ENCODE data around the gene CCK.

CCK gene

DNA sequence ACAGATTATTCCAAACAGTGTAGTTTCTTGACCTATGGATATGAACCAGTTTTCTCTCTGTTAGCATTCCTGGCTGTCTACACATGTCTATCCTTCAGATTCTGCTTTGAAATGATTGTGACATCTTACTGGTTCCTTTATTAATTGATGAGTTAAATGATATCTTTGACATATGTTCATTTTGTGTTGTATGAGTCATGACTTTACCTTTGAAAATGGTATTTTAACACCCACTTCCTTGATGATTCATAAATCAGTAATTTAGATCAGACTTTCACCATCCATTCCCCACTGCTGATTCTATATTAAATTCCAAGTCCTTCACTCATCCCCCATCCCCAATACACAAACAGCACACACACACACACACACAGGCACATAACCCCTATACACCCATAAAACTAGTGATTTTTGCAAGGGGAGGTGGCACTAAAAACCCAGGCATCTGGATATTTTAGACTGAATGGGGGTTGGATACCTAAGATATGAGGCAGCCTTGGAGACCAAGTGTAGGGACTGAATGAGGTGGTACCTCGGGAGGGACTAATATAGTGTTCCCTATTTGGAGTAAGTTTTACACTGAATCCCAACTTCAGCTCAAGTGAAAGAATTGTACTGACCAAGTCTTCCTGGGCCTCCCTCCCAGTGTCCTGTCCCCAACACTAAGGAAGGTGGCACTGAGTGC lies 9.7 kb downstream of the CCK start:
- H3K27me3 Mint-ChIP-seq = peaks cover 8% of the 10 kb centered on the region
- no peak overlapping the region for H3K4me3 Mint-ChIP-seq
- H3K4me1 Mint-ChIP-seq (ENCODE audit: low read depth) = peaks cover 17% of the 10 kb centered on the region
- H3K9me3 Mint-ChIP-seq (ENCODE audit: low read depth) = no peaks in the 10 kb centered on the region
- H3K36me3 Mint-ChIP-seq = no peaks in the 10 kb centered on the region
- H3K27ac Mint-ChIP-seq = no peak overlapping the region

DNA sequence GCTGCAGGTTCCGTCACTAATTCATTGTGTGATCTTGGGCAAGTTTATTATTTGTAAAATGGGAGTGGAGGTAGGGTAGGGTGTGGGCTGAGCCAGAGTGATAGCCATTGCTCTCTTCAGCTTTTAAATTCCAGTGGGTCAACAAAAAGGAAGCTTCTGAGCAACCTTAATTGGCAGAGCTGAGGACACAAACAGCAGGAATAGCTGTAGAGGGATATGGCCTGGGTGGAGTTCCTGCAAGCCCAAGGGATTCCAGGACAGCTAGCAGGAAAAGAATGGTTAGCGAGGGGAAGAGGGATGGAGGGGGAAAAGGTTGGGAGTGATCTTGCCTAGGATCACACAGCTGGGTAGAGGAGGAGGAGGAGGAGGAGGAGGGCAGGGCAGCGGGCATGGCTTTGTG lies 11.4 kb downstream of the CCK start:
- Mint-ChIP-seq H3K27ac (no peak overlapping the region), H3K36me3 (no peaks in the 10 kb centered on the region), H3K4me1 (ENCODE audit: low read depth) (peaks cover 17% of the 10 kb centered on the region), H3K4me3 (no peak overlapping the region), H3K9me3 (ENCODE audit: low read depth) (no peaks in the 10 kb centered on the region), H3K27me3 (peaks cover 4% of the 10 kb centered on the region)

DNA sequence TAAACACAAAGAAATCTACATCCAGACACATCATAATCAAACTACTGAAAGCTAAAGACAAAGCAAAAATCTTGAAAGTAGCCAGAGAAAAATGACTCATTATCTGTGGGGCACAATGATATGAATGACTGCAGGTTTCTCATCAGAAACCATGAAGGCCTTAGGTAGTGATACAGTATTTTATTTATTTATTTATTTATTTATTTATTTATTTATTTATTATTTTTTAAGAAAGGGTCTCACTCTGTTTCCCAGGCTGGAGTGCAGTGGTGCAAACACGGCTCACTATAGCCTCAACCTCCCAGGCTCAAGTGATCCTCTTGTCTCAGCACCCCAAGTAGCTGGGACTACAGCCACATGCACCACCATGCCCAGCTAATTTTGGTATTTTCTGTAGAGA lies 15.2 kb downstream of the CCK start:
- Mint-ChIP-seq H3K27me3 (peaks cover 2% of the 10 kb centered on the region), H3K4me3 (no peak overlapping the region), H3K4me1 (ENCODE audit: low read depth) (peaks cover 16% of the 10 kb centered on the region), H3K36me3 (no peaks in the 10 kb centered on the region), H3K9me3 (ENCODE audit: low read depth) (no peaks in the 10 kb centered on the region), H3K27ac (no peak overlapping the region)

GRCh38 chr3:42247576-42248027 lies 18.4 kb downstream of the CCK start:
- no peaks in the 10 kb centered on the region for H3K9me3 Mint-ChIP-seq (ENCODE audit: low read depth)
- peaks cover 8% of the 10 kb centered on the region for H3K4me1 Mint-ChIP-seq (ENCODE audit: low read depth)
- H3K4me3 Mint-ChIP-seq = no peak overlapping the region
- H3K27ac Mint-ChIP-seq = no peak overlapping the region
- H3K27me3 Mint-ChIP-seq = peaks cover 4% of the 10 kb centered on the region
- no peaks in the 10 kb centered on the region for H3K36me3 Mint-ChIP-seq

- Mint-ChIP-seq H3K4me1 (ENCODE audit: low read depth) (peaks cover 8% of the 10 kb centered on the region), H3K27me3 (peaks cover 4% of the 10 kb centered on the region), H3K27ac (no peak overlapping the region), H3K36me3 (no peaks in the 10 kb centered on the region), H3K9me3 (ENCODE audit: low read depth) (no peaks in the 10 kb centered on the region), H3K4me3 (no peak overlapping the region)
Measured at GRCh38 chr3:42246091-42246490, 19.9 kb downstream of the CCK start.

- Mint-ChIP-seq H3K4me3 (no peak overlapping the region), H3K36me3 (peaks cover 16% of the 10 kb centered on the region), H3K9me3 (ENCODE audit: low read depth) (peaks cover 7% of the 10 kb centered on the region), H3K27ac (no peak overlapping the region), H3K27me3 (peaks cover 21% of the 10 kb centered on the region), H3K4me1 (ENCODE audit: low read depth) (no peaks in the 10 kb centered on the region)
Measured at GRCh38 chr3:42236611-42237010, 29.4 kb downstream of the CCK start.

DNA sequence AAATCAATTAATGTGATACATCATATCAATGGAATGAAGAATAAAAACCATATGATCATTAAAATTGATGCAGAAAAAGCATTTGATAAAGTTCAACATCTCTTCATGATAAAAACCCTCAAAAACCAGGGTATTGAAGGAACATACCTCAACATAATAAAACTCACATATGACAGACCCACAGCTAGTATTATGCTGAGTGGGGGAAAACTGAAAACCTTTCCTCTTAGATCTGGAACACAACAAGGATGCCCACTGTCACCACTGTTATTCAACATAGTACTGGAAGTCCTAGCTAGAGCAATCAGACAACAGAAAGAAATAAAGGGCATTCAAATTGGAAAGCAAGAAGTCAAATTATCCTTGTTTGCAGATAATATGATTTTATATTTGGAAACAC lies 30.5 kb downstream of the CCK start:
- Mint-ChIP-seq H3K27ac (no peak overlapping the region), H3K27me3 (peaks cover 21% of the 10 kb centered on the region), H3K4me3 (no peak overlapping the region), H3K36me3 (peaks cover 16% of the 10 kb centered on the region), H3K4me1 (ENCODE audit: low read depth) (no peaks in the 10 kb centered on the region), H3K9me3 (ENCODE audit: low read depth) (peaks cover 7% of the 10 kb centered on the region)

DNA sequence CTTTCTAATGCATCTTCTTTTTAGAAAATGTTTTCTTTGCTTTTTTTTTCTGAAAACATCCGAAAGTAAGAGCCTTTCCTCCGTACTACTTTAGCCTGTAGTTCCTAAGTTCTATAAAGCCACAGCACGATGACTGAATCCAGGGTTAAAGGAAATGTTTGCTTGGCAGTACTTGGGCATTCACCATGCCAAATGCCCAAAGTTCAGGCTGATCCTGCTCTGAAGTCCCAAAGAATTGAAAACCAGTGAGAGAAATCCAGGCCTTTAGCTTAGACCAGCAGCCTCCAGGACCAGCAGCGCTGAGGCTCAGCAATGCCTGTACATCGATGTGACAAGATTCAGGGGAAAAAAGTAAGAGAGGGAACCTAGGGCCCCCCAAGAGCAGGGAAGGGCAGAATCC lies 35.1 kb downstream of the CCK start:
- no peak overlapping the region for H3K4me3 Mint-ChIP-seq
- H3K27ac Mint-ChIP-seq = no peak overlapping the region
- H3K27me3 Mint-ChIP-seq = peaks cover 13% of the 10 kb centered on the region
- H3K36me3 Mint-ChIP-seq = peaks cover 10% of the 10 kb centered on the region
- H3K4me1 Mint-ChIP-seq (ENCODE audit: low read depth) = peaks cover 3% of the 10 kb centered on the region
- no peaks in the 10 kb centered on the region for H3K9me3 Mint-ChIP-seq (ENCODE audit: low read depth)

- Mint-ChIP-seq H3K36me3 (peaks cover 15% of the 10 kb centered on the region), H3K4me1 (ENCODE audit: low read depth) (peaks cover 3% of the 10 kb centered on the region), H3K27me3 (peaks cover 9% of the 10 kb centered on the region), H3K4me3 (no peak overlapping the region), H3K9me3 (ENCODE audit: low read depth) (no peaks in the 10 kb centered on the region), H3K27ac (no peak overlapping the region)
Measured at GRCh38 chr3:42229942-42230688, 35.9 kb downstream of the CCK start.

- no peaks in the 10 kb centered on the region for H3K9me3 Mint-ChIP-seq (ENCODE audit: low read depth)
- H3K36me3 Mint-ChIP-seq = peaks cover 10% of the 10 kb centered on the region
- no peak overlapping the region for H3K4me3 Mint-ChIP-seq
- H3K4me1 Mint-ChIP-seq (ENCODE audit: low read depth) = peaks cover 3% of the 10 kb centered on the region
- no peak overlapping the region for H3K27ac Mint-ChIP-seq
- peaks cover 5% of the 10 kb centered on the region for H3K27me3 Mint-ChIP-seq
Measured at GRCh38 chr3:42229266-42229941, 36.6 kb downstream of the CCK start.

- no peak overlapping the region for H3K27ac Mint-ChIP-seq
- no peak overlapping the region for H3K4me3 Mint-ChIP-seq
- H3K27me3 Mint-ChIP-seq = no peaks in the 10 kb centered on the region
- H3K4me1 Mint-ChIP-seq (ENCODE audit: low read depth) = peaks cover 3% of the 10 kb centered on the region
- H3K36me3 Mint-ChIP-seq = peaks cover 8% of the 10 kb centered on the region
- H3K9me3 Mint-ChIP-seq (ENCODE audit: low read depth) = no peaks in the 10 kb centered on the region
Measured at GRCh38 chr3:42228796-42229195, 37.2 kb downstream of the CCK start.

- Mint-ChIP-seq H3K27ac (no peak overlapping the region), H3K4me3 (no peak overlapping the region), H3K27me3 (no peaks in the 10 kb centered on the region), H3K9me3 (ENCODE audit: low read depth) (no peaks in the 10 kb centered on the region), H3K4me1 (ENCODE audit: low read depth) (peaks cover 6% of the 10 kb centered on the region), H3K36me3 (peaks cover 11% of the 10 kb centered on the region)
Measured at GRCh38 chr3:42226470-42227425, 39.2 kb downstream of the CCK start.

- H3K4me1 Mint-ChIP-seq (ENCODE audit: low read depth) = peaks cover 9% of the 10 kb centered on the region
- no peaks in the 10 kb centered on the region for H3K9me3 Mint-ChIP-seq (ENCODE audit: low read depth)
- H3K36me3 Mint-ChIP-seq = peaks cover 11% of the 10 kb centered on the region
- no peaks in the 10 kb centered on the region for H3K27me3 Mint-ChIP-seq
- no peak overlapping the region for H3K4me3 Mint-ChIP-seq
- H3K27ac Mint-ChIP-seq = no peak overlapping the region
Measured at GRCh38 chr3:42225486-42226363, 40.3 kb downstream of the CCK start.
